ENCODE measurements around the gene ZBTB40.

GRCh38 chr1:22496536-22497160 is 45.0 kb downstream of the ZBTB40 start:
- no peak for TF ChIP-seq CTCF (IDR thresholded peaks at IDR 0.05)
- TF ChIP-seq CBX8 (IDR thresholded peaks at IDR 0.05): no peak
- TF ChIP-seq, protein P1, sequence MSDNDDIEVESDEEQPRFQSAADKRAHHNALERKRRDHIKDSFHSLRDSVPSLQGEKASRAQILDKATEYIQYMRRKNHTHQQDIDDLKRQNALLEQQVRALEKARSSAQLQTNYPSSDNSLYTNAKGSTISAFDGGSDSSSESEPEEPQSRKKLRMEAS (IDR thresholded peaks at IDR 0.05): no peak
- TF ChIP-seq BHLHE40 (IDR thresholded peaks at IDR 0.05; ENCODE audit: low read depth, low read length): no peak
